Right kidney (tissue), 1 donor: ENCODE data around the gene CAB39.

ENCODE experiments used
- DNase-seq: peaks from one replicate; pipeline ENCODE4 v3.0.0-alpha.2; 2016

Gene CAB39

DNA sequence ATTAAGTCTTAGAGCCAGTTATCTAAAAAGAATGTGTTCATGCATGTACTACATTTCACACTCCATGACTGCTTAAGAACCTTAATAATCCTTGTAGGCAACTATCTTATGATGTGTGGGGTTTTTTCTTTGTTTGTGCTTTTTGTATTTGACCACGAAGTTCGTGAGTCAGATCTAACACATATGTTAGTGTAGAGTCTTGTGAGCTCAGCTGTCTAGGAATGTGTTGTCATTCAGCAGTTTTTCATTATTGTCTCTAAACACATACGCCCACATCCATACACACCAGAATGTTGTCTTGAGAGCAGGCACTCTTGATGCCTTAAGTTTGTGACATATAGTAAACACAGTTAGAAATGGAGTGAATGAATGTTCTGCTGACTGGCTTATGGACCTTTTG, 38.4 kb downstream of the CAB39 start:
- DNase-seq: no peak

DNA sequence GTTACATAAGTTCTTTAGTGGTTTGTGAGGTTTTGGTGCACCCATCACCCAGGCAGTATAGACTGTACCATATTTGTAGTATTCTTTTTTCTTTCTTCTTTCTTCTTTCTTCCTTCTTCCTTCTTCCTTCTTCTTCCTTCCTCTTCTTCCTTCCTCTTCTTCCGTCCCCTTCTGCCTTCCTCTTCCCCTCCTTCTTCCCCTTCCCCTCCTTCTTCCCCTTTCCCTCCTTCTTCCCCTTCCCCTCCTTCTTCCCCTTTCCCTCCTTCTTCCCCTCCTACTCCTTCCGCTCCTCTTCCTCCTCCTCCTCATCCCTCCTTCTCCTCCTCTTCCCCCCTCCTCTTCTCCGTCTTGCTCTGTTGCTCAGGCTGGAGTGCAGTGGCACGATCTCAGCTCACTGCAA, 41.6 kb downstream of the CAB39 start:
- no peak for DNase-seq

DNA sequence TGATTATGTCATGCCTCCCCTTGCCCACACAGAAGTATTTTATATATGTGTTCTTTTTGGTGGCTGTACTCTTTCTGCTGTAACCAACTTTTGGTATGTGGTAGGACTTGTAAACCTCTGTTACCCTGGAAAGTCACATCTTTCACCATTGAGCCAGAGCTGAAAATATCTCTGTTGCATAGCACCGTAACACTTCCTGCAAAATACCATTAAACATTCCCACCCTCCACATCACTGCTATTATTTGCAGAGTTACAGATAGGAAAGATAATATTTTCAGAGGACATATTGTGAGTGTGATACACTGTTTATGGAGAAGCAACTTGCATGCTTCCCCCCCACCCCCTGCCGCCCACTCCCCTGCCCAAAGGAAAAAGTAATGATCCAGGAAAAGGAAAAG, 44.8 kb downstream of the CAB39 start:
- DNase-seq: no peak

DNA sequence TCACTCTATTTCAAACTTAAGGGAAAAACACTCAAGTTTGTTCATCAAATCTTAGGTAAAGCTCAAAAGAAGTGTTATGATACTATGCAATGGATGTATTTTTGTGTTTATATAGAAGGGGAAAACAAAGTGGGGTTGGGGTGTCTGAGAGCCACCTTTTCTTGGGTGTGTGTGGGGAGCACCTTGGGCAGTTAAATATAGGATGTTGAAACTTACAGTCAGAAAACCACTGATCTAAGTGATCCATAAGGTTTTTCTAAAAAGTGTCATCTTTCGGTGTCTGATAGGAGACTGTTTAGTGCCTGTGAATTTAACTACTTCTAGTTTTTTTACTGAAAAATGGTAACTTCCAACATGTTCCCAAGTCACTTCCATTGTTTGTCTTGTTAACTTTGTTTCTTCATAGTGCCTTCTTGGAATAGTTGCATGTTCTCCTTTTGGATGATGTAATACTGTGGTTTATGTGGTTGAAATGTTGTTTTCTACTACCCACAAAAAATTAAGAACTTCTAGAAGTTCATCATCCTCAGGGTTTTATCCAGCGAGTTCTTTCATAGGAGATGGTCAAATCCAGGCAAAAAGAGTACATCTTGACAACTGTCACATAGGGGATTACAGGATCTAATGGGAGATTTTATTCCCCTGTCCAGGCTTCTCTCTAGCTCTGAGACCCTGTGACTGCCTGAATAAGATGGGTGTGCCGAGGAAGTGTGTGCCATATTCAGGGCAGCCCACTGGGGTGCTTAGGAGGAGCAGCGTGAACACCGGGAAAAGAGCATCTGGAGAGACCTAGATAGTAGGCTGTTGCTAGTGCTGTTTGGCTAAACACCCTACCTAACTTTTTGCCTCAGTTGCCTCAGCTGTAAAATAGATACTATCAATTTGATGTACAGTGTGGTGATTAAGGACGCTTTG, 46.2 kb downstream of the CAB39 start:
- no peak for DNase-seq

DNA sequence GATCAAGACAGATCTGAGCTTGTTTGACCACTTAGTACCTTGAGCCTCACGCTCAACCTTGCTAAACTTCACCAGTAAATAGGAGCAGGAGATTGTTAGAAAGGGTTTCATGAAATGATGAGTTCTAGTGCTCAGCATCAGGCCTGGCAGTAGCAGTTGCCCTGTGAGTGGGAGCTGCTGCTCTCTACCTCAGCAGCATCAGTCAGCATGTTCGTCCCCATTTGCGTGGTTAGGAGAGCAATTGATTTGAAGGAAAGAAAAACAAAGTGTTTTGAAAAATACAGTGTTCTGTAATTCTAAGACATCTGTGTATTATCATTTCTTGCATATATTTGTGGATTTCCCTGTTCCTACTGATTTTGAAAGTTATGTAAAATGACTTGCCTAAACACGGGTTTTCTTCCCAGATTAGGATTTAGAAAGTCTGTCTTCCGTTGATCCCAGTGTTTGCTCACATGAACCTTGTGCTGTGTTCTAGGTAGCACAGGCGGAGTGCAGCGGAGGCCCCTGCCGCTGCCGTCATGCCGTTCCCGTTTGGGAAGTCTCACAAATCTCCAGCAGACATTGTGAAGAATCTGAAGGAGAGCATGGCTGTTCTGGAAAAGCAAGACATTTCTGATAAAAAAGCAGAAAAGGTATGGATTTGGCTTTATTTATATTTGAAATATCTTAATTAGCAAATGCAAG, 47.0 kb downstream of the CAB39 start:
- DNase-seq: no peak

DNA sequence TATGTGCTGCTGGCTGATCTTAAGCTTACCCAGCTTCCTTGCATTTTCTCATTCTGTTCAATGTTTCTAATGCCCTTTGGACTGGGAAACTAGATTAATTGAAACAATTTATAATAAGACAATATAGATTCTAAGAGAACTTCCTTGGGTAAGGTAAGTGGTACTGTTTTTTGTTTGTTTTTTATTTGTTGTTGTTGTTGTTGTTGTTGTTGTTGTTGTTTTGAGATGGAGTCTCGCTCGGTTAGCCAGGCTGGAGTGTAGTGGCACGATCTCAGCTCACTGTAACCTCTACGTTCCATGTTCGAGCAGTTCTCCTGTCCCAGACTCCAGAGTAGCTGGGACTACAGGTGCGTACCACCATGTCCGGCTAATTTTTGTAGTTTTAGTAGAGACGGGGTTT, 49.1 kb downstream of the CAB39 start:
- DNase-seq: no peak

DNA sequence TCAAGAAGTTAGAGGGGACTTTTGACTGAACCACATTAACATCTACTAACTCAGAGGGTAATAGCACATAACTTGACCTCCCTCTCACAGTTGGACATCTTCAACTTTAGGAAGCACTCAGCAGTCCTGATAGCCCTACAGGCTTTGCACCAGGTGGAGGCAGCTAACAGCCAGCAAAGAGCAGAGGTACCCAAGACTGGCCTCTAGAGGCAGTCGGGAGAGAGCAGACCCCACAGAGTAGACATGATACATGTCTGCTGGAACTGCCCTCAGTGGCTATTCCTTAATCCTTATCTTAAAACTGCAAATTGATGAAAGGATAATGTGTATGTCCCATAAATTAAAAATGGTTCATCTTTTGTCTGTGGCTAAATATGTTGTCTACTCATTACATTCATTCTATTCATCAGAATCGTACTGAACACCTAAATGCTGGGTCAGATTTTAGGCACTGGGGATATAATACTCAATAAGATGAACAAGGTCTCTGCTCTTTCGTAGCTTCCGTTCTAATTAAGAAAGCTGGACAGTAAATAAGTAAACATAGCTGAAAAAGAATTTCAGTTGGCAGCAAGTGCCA, 49.8 kb downstream of the CAB39 start:
- no peak for DNase-seq

DNA sequence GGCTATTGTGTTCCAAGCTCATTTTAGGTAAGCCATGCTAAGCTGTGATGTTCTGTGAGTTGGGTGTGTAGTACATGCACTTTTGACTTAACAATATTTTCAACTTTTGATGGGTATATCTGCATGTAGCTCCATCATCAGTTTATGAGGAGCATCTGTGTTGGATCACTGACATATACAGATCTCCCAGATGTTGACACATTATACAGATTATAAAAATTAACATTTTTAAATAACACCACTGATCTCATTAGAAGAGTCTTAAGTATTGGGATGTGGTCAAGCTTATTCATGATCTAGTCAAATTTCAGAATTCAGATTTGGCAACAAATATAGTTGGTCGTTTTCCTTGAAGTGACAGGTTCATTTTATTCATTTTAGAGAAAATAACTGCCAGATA, 51.7 kb downstream of the CAB39 start:
- no peak for DNase-seq

DNA sequence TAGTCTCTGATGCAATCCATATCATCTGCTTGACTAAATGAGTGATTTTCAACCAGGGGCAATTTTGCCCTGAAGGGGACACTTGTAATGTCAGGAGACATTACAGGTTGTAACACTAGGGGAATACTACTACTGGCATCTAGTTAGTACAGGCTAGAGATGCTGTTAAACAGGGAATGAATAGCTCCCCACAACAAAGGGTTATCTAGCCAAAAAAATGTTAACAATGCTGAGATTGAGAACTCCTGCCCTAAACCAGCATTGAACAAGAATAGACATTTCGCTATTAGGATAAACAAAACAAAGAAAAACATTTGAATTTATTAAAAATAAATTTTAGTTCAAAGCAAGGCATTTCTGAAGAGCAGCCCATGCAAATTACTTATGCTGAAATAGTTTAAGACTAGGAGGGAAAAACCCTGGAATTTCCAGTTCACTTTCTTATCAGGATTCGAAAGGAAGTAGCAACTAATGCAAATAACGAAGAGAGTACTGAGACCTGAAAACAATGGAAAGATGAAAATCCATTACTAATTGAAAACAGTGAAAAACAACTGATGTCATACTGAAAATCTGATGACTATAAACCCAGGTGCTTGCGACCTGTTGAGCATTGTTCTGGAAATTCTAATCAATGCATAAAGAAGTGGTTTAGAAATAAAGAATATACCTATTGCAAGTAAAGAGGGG, 53.1 kb downstream of the CAB39 start:
- no peak for DNase-seq

DNA sequence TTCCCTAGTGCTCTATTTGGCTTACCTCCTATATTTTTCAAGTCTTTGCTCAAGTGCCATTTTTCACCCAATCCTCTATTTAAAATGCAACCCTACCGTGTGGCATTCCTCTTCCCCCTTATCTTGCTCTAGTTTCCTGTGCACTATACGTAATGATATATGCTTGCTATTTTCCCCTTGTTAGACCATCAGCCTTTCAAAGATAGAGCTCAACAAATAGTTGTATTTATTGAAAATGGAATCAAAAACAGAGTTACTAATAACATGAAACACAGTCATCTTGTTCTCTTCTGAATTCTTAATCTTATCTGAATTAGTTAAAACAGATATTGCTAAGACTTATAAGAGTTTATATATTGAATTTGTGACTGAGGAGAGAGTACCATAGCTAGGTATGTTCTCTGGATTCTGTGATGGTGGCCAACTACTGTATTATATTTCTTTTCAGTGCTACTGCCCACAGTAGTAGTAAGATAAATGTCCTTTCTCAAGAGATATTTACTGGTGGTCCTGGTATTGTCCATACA, 55.3 kb downstream of the CAB39 start:
- no peak for DNase-seq

DNA sequence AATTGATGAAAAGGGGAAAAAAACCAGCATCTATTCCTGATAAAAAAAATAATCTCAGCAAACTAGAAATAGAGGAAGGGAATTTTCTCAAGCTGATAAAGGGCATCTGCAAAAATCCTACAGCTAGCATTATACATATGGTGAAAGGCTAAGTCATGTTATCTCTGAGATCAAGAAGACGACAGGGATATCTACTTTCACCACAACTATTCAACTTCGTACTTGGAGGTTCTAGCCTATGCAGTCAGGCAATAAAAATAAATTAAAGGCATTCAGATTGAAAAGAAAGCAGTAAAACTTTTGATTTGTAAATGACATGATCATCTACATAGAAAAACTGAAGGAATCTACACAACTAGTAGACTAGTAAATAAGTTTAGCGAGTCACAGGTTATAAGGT, 58.2 kb downstream of the CAB39 start:
- DNase-seq: no peak

DNA sequence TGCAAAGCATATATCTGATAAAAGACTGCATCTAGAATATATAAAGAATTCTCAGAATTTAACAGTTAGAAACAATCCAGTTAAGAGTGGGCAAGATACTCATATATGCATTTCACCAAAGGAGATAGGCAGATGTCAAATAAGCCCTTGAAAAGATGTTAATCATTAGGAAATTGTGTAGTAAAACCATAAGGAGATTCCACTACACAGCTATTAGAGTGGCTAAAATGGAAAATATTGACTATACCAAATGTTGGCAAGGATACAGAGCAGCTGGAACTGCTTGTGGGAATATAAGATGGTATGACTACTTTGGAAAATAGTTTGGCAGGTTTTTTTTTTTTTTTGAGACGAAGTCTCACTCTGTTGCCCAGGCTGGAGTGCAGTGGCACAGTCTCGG, 59.5 kb downstream of the CAB39 start:
- DNase-seq: no peak

DNA sequence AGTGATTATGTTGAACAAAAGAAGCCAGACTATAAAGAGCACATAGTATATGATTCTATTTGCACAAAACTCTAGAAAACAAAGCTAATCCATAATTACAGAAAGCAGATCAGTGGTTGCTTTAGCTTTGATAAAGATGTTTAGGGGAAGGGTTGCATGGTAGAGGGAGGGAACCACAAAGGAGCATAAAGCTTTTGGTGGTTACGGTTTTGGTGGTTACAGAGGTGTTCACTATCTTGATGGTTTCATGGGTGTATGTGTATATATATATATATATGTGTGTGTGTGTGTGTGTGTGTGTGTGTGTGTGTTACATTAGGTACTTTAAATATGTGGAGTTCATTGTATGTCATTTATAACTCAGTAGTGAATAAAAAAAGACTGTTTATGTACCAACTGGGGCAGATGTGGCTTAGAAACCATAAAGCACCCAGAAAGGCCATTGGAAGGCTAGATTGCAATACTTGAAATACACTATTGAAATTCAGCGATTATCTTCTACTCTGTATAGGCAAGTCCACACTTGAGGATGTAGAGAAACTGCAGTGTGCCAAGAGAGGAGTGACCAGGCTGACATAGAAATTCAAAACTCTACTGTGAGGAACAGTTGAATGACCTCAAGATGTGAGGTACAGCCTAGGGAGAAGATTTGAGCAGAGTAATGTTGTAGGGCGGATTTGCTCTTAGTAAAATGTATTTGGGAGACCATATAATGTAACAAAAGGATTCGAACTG, 60.6 kb downstream of the CAB39 start:
- DNase-seq: no peak

DNA sequence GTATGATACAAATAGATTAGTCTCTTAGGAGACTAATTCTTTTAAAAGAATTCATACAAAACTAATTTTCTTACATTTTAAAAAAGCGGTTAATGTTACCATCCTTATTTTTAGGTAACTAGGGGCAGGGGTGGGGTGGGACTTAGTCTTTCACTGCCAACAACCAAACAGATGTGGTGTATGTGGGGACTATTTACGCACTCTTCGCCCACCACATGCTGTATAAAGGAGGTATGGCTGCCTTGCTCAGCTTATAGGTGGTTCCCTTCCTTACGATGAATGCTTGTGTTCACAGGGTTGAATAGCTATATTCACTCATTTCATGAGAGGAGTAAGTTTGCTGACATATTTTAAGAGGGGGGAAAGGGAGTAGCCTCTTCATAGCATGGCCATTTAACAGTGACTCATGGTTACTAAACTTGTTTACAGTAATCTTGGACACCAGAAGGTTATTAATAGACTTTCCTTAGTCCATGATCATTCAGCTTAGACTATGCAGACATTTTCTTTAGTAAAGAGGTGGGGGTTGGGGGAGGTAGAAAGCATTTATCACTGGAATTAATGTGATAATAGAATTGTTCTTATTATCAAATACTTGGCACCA, 61.8 kb downstream of the CAB39 start:
- DNase-seq: no peak

DNA sequence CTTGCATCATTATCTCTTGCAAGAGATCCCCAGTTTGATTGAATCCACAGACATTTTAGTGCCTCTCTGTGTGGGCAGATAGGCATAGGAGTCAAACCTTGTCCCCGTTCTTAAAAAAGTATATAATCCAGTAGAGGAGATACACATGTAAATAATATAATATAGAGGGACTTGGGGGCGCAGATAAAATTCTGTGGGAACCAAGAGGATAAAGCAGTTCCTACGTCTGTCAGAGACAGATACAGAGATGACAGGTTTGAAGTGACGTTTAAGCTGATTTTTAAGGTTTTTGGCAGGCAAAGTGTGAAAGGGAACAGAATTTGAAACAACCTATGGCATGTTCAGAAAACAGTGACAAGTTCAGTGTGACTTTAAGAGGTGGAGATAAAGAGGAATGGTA, 63.1 kb downstream of the CAB39 start:
- DNase-seq: no peak

DNA sequence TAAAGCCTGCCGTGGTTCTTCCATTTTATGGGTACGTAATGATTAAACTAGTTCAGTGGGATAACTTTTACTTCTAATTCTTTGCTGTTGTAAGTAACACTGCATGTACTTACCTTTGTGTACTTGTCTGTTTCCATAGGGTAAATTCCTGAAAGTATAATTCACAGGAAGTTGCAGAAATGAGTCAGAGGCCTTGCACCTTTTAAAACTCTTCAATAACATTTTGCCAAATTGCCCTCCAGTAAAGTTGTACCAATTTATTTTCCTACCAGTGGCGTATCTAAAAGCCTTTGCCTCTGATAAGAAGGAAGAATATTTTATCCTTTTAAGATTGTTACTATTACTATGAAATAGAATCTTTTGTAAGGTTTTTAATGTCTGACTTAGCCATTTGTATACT, 65.1 kb downstream of the CAB39 start:
- DNase-seq: no peak

DNA sequence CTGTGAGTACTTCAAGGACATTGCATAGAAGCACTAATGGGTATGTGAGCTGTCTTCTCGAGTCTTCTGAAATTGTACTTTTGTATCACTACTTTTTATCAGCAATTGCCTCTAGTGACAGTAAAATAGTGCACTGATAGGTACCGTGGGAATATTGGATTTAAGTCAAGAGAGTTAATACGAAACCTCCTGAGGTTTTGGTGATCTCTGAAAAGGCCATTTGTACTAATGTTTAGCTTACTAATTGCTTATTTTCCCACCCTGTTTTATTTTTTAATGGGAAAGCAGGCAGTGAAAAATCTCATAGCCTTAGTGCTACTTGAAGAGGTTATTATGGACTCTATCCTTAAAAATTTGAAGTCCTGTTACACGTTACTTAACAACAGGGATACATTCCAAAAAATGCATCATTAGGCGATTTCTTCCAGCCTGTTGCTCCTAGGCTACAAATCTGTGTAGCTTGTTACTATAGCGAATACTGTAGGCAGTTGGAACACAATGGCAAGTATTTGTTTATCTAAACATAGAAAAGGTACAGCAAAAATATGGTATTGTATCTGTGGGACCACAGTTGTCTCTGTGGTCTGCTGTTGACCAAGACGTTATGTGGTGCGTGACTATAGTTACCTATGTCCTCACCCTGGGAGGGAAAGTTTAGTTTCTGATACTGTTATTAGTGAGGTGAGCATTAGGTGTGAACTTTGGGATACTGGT, 65.9 kb downstream of the CAB39 start:
- DNase-seq: no peak

DNA sequence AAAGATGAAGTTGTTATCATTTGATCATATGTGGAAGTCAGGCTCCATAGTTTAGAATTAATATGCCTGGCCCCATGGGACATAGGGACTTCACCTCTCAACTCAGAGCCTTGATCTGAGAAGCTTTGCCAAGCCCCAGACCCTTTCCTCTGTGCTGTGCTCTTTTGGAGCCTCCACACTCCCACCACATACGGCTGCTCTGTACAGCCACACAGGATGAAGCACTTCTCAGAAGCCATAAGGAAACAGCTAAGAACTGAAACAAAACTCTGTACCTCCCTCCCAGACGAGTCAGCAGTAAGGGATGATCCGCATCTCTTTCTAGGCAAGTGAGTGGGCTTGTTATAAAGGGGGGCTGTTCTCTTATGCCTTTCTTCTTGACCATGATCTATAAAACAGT, 66.5 kb downstream of the CAB39 start:
- no peak for DNase-seq

DNA sequence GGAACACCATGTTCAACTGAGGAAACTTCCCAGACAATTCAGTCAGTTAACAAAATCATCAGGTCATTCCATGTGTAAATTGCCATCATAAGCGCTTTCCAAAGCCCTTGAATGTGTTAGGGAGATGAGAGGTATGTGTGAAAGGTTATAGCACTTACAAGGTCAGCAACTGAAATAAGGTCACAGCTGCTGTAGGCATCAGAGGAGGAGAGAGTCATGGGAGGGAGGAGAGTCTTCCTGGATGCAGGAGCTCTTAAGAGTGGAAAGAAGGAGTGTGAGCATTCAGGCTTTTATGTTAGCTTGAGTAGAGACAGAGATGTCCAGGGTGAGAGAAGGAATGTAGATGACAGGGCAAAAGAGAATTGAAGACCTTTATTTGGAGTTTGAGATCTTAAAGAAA, 67.0 kb downstream of the CAB39 start:
- DNase-seq: no peak

DNA sequence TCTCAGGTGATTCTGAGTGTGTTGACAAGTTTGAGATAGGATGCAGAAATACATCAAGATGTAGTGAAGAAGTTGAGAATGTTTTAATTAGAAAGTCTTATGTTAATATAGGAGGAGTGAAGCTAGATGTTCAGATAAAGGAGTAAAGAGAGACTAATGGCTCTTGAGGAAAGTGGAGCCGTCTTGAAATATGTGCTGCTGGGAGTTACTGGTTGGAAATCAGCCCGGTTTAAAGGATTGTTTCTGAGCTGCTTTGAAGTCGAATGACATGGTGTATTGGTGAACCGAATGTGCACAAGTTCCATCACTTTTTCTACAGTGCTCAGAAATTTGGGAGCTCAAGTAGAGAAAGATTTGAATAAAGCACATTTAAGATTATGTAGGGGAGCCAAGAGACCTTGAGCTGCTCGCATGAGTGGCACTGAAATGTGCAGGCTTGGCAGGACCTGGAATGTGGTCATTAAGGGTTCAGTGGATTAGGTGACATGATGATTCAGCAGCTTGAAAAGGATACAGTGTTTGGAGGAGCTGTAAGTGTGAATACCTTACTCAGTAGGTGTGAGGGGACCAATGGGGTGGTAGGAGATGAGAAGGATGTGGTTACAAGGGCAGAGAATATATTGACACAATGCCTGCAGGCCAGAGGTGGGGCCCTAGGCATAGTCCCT, 68.6 kb downstream of the CAB39 start:
- DNase-seq: peak; percentile 34
